Thyroid gland (tissue), 4 donors: ENCODE data around the gene TFDP2.

Source experiments
- POLR2A ChIP-seq, 2 donors: fragments of 450-650 bp; IDR thresholded peaks; one replicate each; pipeline ENCODE4 v1.6.1; 2017; ENCODE audit warnings: antibody characterized with exemption in 2 of 2, mild to moderate bottlenecking in 2 of 2, moderate library complexity in 1 of 2
- TF ChIP-seq, protein P1 (sequence below), 6 experiments: fragments of 200-600 bp in 3 of 6; fragments of 450-650 bp in 3 of 6; sonication (generic) in 3 of 6; IDR thresholded peaks; one replicate each; pipeline ENCODE4 v1.5.1; 2016 to 2019; ENCODE audit warnings: antibody characterized with exemption in 6 of 6, mild to moderate bottlenecking in 2 of 6, inconsistent platforms in 1 of 6, moderate library complexity in 1 of 6

DNA sequence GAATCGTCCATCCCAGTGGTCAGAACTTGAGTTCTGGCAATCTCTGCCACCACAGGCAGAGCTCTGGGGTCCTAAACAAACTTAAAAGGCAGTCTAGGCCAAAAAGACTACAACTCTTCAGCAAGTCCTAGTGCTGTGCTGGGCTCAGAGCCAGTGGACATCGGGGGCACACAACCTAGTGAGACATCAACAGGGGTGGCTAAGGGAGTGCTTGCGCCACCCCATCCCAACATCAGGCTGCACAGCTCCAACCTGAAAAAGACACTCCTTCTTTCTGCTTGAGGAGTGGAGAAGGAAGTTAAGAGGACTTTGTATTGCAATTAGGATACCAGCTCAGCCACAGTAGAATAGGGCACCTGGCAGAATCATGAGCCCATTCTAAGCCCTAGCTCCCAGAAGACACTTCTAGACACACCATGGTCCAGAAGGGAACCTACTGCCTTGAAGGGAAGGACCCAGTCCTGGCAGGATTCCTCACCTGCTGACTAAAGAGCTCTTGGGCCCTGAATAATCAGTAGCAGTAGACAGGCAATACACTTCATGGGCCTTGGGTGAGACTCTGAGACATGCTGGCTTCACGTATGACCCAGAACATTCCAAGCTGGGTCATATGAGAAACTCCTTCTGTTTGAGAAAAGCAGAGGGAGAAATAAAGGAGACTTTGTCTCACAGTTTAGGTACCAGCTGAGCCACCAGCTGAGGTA is 72.0 kb downstream of the TFDP2 start:
- TF ChIP-seq, protein P1, sequence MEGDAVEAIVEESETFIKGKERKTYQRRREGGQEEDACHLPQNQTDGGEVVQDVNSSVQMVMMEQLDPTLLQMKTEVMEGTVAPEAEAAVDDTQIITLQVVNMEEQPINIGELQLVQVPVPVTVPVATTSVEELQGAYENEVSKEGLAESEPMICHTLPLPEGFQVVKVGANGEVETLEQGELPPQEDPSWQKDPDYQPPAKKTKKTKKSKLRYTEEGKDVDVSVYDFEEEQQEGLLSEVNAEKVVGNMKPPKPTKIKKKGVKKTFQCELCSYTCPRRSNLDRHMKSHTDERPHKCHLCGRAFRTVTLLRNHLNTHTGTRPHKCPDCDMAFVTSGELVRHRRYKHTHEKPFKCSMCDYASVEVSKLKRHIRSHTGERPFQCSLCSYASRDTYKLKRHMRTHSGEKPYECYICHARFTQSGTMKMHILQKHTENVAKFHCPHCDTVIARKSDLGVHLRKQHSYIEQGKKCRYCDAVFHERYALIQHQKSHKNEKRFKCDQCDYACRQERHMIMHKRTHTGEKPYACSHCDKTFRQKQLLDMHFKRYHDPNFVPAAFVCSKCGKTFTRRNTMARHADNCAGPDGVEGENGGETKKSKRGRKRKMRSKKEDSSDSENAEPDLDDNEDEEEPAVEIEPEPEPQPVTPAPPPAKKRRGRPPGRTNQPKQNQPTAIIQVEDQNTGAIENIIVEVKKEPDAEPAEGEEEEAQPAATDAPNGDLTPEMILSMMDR (IDR thresholded peaks at IDR 0.05), result no peak
- TF ChIP-seq POLR2A (IDR thresholded peaks at IDR 0.05), result no peak
